SKM-1 (cell line): ENCODE data around the gene RNF138.
"Not testable (repeated sequence)": the region's sequence is repeated elsewhere in the genome, so short reads cannot be mapped to it uniquely, and the experiment has no call there.

Experiments used
- DNase-seq: peaks from one replicate; lab custom pipeline; 2025; ENCODE audit not compliant: unreplicated experiment; lab: John Stamatoyannopoulos, UW

The RNF138 gene

GRCh38 chr18:32167980-32168730 is 76.5 kb downstream of the RNF138 start:
- no peak for DNase-seq

- DNase-seq: no peak
Measured at GRCh38 chr18:32173654-32174053, 82.0 kb downstream of the RNF138 start.

GRCh38 chr18:32174719-32175118 is 83.0 kb downstream of the RNF138 start:
- no peak for DNase-seq

GRCh38 chr18:32175265-32175664 is 83.6 kb downstream of the RNF138 start:
- DNase-seq: no peak

- not testable (repeated sequence) for DNase-seq
Measured at GRCh38 chr18:32176745-32177144, 85.1 kb downstream of the RNF138 start.

- no peak for DNase-seq
Measured at GRCh38 chr18:32177530-32177929, 85.9 kb downstream of the RNF138 start.
